Muscle layer of colon (tissue), 2 donors: ENCODE results near the gene RPH3AL.

Experiments
- H3K27ac ChIP-seq: one replicate; pipeline ENCODE4 v1.7.0; 2013; ENCODE audit warnings: low read depth, mild to moderate bottlenecking, low read length, moderate library complexity
- H3K27me3 ChIP-seq, 2 donors: one replicate each; pipeline ENCODE4 v1.7.0; 2013; ENCODE audit warnings: low read length in 2 of 2, mild to moderate bottlenecking in 2 of 2; ENCODE audit not compliant: insufficient read depth in 2 of 2, control insufficient read depth in 1 of 2
- H3K36me3 ChIP-seq: one replicate; pipeline ENCODE4 v1.7.0; 2013; ENCODE audit warnings: mild to moderate bottlenecking, low read length; ENCODE audit not compliant: insufficient read depth
- H3K4me1 ChIP-seq: one replicate; pipeline ENCODE4 v1.7.0; 2013; ENCODE audit warnings: mild to moderate bottlenecking, low read length; ENCODE audit not compliant: insufficient read depth
- H3K4me3 ChIP-seq, 2 donors: one replicate each; pipeline ENCODE4 v1.7.0; 2013; ENCODE audit warnings: low read length in 2 of 2, low read depth in 1 of 2, mild to moderate bottlenecking in 1 of 2, moderate library complexity in 1 of 2
- H3K9ac ChIP-seq: one replicate; pipeline ENCODE4 v1.7.0; 2013; ENCODE audit warnings: low read length
- H3K9me3 ChIP-seq: one replicate; pipeline ENCODE4 v1.7.0; 2013; ENCODE audit warnings: mild to moderate bottlenecking, low read length
- donor health status: abdominal sarcoma.
- donor health status: Adenocarcinoma of cecum.

Gene RPH3AL, protein sequence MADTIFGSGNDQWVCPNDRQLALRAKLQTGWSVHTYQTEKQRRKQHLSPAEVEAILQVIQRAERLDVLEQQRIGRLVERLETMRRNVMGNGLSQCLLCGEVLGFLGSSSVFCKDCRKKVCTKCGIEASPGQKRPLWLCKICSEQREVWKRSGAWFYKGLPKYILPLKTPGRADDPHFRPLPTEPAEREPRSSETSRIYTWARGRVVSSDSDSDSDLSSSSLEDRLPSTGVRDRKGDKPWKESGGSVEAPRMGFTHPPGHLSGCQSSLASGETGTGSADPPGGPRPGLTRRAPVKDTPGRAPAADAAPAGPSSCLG

GRCh38 chr17:352421-353212, at the start of gene RPH3AL:
Gene RPH3AL, minus strand, starts transcription at chr17:352807. Its CDS starts 25,264 bp downstream, at chr17:327543.
- Histone ChIP-seq H3K4me3 (no peak within 1 kb of the TSS), H3K27me3 (no peaks in the 10 kb centered on the region), H3K36me3 (no peaks in the 10 kb centered on the region), H3K9ac (no peak within 1 kb of the TSS), H3K4me1 (no peaks in the 10 kb centered on the region), H3K27ac (peak within 1 kb of the TSS; percentile 34), H3K9me3 (no peaks in the 10 kb centered on the region)

DNA sequence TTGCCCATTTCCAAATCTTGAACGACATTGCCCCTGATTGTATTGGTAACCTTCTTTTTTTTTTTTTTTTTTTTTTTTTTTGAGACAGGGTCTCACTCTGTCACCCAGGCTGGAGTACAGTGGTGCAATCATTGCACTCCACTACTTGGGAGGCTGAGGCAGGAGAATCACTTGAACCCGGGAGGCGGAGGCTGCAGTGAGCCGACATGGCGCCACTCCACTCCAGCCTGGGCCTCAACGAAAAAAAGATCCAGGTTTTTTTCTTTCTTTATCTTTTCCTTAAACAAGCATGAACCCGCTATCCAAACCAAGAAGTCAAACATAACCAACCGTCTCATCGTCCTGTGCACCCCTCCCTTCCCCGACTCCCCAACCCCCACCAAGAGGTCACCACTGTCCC, 47.6 kb upstream of the RPH3AL start:
- Histone ChIP-seq H3K9ac (no peak overlapping the region), H3K36me3 (no peaks in the 10 kb centered on the region), H3K27ac (no peak overlapping the region), H3K9me3 (no peaks in the 10 kb centered on the region), H3K27me3 (no peaks in the 10 kb centered on the region), H3K4me1 (no peaks in the 10 kb centered on the region), H3K4me3 (no peak overlapping the region)

GRCh38 chr17:396788-397187, 44.2 kb upstream of the RPH3AL start:
- Histone ChIP-seq H3K9me3 (no peaks in the 10 kb centered on the region), H3K4me1 (no peaks in the 10 kb centered on the region), H3K27me3 (no peaks in the 10 kb centered on the region), H3K9ac (no peak overlapping the region), H3K27ac (no peak overlapping the region), H3K4me3 (no peak overlapping the region), H3K36me3 (no peaks in the 10 kb centered on the region)

DNA sequence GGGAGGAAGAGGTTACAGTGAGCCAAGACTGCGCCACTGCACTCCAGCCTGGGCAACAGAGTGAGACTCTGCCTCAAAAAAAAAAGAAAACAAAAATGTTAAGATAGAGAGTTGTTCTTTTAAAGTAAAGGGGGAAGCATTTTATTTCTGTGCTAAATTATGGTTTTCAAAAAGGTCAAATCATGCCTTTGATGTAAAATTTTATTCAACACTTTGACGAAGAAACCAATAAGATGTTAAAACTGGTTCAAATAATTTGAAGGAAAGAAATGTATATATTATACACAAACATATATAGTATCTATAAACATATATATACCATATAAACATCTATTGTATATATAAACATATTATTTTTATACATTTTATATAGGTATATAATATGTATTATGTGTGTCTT, 43.4 kb upstream of the RPH3AL start:
- Histone ChIP-seq H3K4me3 (no peak overlapping the region), H3K27me3 (no peaks in the 10 kb centered on the region), H3K9me3 (no peaks in the 10 kb centered on the region), H3K27ac (no peak overlapping the region), H3K9ac (no peak overlapping the region), H3K36me3 (no peaks in the 10 kb centered on the region), H3K4me1 (no peaks in the 10 kb centered on the region)

DNA sequence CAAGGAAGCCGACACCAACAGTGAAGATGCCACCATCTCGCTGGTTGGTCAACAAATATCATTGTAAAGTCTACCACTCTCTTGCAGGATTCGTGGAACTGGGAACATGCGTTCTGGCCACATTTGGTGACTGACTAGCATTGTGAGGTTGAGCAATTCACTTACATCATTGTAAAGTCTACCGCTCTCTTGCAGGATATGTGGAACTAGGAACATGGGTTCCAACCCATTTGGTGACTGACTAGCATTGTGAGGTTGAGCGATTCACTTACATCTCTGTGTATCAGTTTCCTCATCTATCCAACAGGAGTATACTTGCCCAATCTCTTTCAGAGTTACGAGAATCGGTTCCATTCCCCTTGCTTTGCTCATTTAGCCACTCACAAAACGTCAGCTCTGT, 42.6 kb upstream of the RPH3AL start:
- Histone ChIP-seq H3K27ac (no peak overlapping the region), H3K27me3 (no peaks in the 10 kb centered on the region), H3K4me1 (no peaks in the 10 kb centered on the region), H3K9ac (no peak overlapping the region), H3K9me3 (no peaks in the 10 kb centered on the region), H3K36me3 (no peaks in the 10 kb centered on the region), H3K4me3 (no peak overlapping the region)

- no peaks in the 10 kb centered on the region for H3K4me1 ChIP-seq
- no peak overlapping the region for H3K9ac ChIP-seq
- no peaks in the 10 kb centered on the region for H3K36me3 ChIP-seq
- H3K9me3 ChIP-seq = no peaks in the 10 kb centered on the region
- no peak overlapping the region for H3K4me3 ChIP-seq
- H3K27me3 ChIP-seq = no peaks in the 10 kb centered on the region
- H3K27ac ChIP-seq = no peak overlapping the region
Observed at GRCh38 chr17:394718-395095, 42.1 kb upstream of the RPH3AL start.

- Histone ChIP-seq H3K27me3 (no peaks in the 10 kb centered on the region), H3K4me1 (no peaks in the 10 kb centered on the region), H3K36me3 (no peaks in the 10 kb centered on the region), H3K4me3 (no peak overlapping the region), H3K27ac (no peak overlapping the region), H3K9ac (no peak overlapping the region), H3K9me3 (no peaks in the 10 kb centered on the region)
Observed at GRCh38 chr17:393806-394717, 41.5 kb upstream of the RPH3AL start.

GRCh38 chr17:391850-392249, 39.2 kb upstream of the RPH3AL start:
- Histone ChIP-seq H3K9me3 (no peaks in the 10 kb centered on the region), H3K9ac (no peak overlapping the region), H3K27ac (no peak overlapping the region), H3K36me3 (no peaks in the 10 kb centered on the region), H3K27me3 (peaks cover 0 to 2% of the 10 kb centered on the region in 2 donors), H3K4me1 (no peaks in the 10 kb centered on the region), H3K4me3 (no peak overlapping the region)

- H3K4me1 ChIP-seq = no peaks in the 10 kb centered on the region
- H3K36me3 ChIP-seq = no peaks in the 10 kb centered on the region
- no peak overlapping the region for H3K4me3 ChIP-seq
- H3K9ac ChIP-seq = no peak overlapping the region
- peaks cover 0 to 10% of the 10 kb centered on the region in 2 donors for H3K27me3 ChIP-seq
- H3K9me3 ChIP-seq = no peaks in the 10 kb centered on the region
- H3K27ac ChIP-seq = no peak overlapping the region
Observed at GRCh38 chr17:390025-390424, 37.4 kb upstream of the RPH3AL start.

DNA sequence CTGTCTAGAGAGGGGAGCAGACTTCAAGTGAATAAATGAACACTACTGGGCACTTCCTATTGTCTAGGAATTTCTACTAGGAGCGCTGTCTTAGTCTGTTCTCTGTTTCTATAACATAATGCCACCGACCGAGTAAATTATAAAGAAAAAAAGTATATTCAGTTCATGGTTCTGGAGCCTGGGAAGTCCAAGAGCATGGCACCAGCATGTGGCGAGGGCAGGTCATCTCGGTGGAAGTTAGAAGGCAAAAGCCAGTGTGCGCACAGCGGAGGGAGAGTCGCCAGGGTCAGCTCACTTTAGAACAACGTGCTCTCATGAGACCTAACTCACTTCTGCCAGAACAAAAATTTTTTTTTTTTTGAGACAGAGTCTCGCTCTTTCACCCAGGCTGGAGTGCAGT, 35.5 kb upstream of the RPH3AL start:
- Histone ChIP-seq H3K9ac (no peak overlapping the region), H3K4me3 (no peak overlapping the region), H3K27ac (no peak overlapping the region), H3K9me3 (no peaks in the 10 kb centered on the region), H3K4me1 (peaks cover 3% of the 10 kb centered on the region), H3K27me3 (peaks cover 0 to 18% of the 10 kb centered on the region in 2 donors), H3K36me3 (no peaks in the 10 kb centered on the region)

- Histone ChIP-seq H3K27me3 (peaks cover 0 to 18% of the 10 kb centered on the region in 2 donors), H3K27ac (no peak overlapping the region), H3K4me1 (peaks cover 3% of the 10 kb centered on the region), H3K36me3 (no peaks in the 10 kb centered on the region), H3K9ac (no peak overlapping the region), H3K4me3 (no peak overlapping the region), H3K9me3 (no peaks in the 10 kb centered on the region)
Observed at GRCh38 chr17:386141-386876, 33.7 kb upstream of the RPH3AL start.
